NB4 (cell line): ENCODE measurements around the gene HDAC7.

Experiments
- DNase-seq: peaks from one replicate; pipeline ENCODE4 v3.0.0; 2010; ENCODE audit warnings: low read depth
- H3K4me3 ChIP-seq: one replicate; pipeline ENCODE4 v1.5.1; 2011; ENCODE audit warnings: mild to moderate bottlenecking, low read depth, low read length, moderate library complexity
- MYC ChIP-seq: IDR thresholded peaks from 2 replicates; pipeline ENCODE4 v1.6.1; 2011; ENCODE audit warnings: low read depth, low read length
- POLR2A ChIP-seq: IDR thresholded peaks from 2 replicates; pipeline ENCODE4 v1.6.1; 2011; ENCODE audit warnings: mild to moderate bottlenecking; ENCODE audit not compliant: insufficient read length; ENCODE audit errors: extremely low read depth
- TF ChIP-seq, protein P1 (sequence below): IDR thresholded peaks from one replicate; pipeline ENCODE4 v1.5.1; 2012; ENCODE audit warnings: low read depth, low read length
- TF ChIP-seq, protein P2 (sequence below): IDR thresholded peaks from 2 replicates; pipeline ENCODE4 v1.6.1; 2011; ENCODE audit warnings: low read depth, low read length

The HDAC7 gene

DNA sequence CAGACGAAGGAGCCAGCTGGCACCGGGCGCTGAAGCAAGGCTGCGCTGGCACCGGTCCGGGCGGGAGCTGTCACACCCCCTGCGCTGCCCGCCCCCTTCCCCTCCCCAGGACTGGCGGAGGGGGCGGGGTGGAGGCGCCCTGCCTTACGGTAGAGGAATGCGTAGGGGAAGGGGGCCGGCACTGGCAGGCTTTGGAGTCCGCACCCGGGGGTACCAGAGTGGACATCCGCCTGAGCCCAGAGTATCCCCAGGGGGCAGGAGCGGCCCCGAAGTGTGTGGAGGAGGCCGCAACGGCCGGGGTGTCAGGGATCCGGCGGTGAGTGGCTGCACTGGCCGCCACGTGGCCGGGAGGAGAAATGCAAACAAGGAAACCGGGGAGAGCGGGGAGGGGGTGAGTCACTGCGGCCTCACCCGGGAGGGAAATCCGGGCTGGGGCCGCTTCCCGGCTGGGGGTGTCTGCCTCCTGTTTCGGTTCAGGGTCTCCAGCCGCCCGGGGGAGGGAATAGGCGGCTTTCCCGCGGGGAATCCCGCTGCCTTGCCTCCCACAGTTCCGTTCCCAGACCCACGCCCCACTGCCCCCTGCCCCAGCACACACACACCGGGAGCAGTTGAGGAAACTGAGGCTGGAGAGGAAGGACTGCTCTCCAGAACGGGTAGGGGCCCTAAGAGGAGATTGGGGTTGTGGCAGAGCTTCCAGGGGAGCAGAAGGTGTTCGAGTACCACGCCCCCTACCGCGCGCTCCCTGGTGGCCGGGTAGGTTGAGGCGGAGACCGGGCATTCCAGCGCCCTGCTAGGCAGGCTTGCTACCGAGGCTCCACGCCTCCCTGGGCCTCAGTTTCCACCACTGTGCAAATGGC lies 60.6 kb downstream of the HDAC7 start, which contains the start of gene RAPGEF3:
RAPGEF3 (minus strand) TSS at position 47 of the 857 bp plus-strand sequence. CDS start 324 bp downstream, outside the sequence.
- H3K4me3 ChIP-seq = peak within 1 kb of the TSS; percentile 71
- DNase-seq = peak; percentile 95
- TF ChIP-seq POLR2A (peak; percentile 51), MYC (peak; percentile 99)
- TF ChIP-seq, protein P1, sequence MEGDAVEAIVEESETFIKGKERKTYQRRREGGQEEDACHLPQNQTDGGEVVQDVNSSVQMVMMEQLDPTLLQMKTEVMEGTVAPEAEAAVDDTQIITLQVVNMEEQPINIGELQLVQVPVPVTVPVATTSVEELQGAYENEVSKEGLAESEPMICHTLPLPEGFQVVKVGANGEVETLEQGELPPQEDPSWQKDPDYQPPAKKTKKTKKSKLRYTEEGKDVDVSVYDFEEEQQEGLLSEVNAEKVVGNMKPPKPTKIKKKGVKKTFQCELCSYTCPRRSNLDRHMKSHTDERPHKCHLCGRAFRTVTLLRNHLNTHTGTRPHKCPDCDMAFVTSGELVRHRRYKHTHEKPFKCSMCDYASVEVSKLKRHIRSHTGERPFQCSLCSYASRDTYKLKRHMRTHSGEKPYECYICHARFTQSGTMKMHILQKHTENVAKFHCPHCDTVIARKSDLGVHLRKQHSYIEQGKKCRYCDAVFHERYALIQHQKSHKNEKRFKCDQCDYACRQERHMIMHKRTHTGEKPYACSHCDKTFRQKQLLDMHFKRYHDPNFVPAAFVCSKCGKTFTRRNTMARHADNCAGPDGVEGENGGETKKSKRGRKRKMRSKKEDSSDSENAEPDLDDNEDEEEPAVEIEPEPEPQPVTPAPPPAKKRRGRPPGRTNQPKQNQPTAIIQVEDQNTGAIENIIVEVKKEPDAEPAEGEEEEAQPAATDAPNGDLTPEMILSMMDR = peak; percentile 44
- TF ChIP-seq, protein P2, sequence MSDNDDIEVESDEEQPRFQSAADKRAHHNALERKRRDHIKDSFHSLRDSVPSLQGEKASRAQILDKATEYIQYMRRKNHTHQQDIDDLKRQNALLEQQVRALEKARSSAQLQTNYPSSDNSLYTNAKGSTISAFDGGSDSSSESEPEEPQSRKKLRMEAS = peak; percentile 99

DNA sequence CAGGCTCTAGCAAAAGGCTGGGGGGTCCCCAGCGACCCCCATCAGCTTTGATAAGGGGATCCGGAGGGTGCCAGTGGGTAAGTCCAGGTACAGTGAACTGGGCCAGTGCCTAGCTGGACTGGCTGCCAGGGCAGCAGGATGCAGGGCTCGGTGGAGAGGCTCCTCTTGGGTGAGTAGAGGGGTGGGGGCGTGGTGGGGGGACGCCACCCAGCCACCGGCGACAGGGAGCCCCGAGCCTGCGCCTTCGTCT lies 61.2 kb downstream of the HDAC7 start:
- peak overlapping the region; percentile 71 for H3K4me3 ChIP-seq
- DNase-seq = no peak
- TF ChIP-seq, protein P1 = no peak
- TF ChIP-seq, protein P2 = no peak
- no peak for TF ChIP-seq POLR2A
- TF ChIP-seq MYC = no peak

DNA sequence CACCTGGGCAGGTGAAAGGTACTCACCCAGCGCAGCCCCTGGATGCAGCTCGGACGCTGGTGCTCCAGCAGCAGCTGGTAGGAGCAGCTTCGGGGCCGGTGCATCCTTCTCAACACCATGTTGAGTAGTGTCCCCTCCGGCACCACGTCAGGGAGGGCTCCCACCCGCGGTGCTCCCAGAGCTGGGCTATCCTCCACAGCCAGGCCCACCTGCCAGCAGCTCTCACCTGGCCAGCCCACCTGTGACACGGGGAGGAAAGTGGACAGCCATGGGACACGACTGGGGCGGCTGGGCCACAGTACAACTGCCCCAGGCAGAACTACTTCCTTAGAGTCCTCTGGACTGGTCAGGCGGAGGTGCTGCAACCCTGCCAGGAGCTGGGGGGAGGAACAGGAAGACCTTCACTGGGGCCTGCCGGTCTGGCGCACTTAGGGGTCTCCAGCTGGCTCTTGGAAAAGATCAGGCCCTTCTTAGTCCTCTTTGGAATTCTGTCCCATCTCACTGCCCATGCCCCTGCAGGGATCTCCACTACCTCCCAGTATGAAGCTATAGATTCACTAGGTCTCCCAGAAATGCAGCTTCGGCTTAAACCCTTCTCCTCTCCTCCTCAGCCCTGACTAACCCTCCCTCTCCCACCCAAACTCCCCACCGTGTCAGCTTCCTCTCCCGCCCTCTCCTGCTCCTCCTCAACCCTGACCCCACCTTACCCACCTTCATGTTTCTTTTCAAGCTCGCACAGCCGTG lies 61.7 kb downstream of the HDAC7 start:
- H3K4me3 ChIP-seq = peak overlapping the region; percentile 71
- TF ChIP-seq, protein P2 = peak; percentile 35
- no peak for TF ChIP-seq POLR2A
- peak; percentile 59 for TF ChIP-seq MYC
- TF ChIP-seq, protein P1 = no peak
- peak; percentile 77 for DNase-seq

DNA sequence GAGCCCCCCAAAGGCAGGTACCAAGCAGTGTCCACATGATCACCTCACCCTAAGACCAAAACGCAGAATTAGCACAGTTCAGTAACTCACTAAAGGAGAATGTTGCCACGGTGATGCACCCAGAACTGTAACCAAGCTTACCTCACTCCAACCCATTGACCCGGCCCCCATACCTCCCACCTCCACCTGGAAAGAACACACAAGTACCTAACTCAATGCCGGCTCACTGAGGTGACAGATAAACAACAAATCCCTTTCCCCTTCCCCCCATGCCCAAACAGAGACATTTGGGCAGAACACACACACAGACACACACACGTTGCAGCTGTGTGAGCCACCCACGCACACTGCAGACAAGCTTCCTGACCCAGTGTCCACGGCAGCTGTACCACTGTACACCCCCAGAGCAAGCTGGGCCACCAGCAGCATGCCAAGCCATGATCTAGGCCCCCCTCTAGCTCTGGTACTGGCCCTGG lies 62.3 kb downstream of the HDAC7 start:
- no peak for DNase-seq
- TF ChIP-seq, protein P2 = no peak
- TF ChIP-seq, protein P1 = no peak
- TF ChIP-seq POLR2A = no peak
- TF ChIP-seq MYC = no peak
- H3K4me3 ChIP-seq = peak overlapping the region; percentile 71

- H3K4me3 ChIP-seq = peak overlapping the region; percentile 33
- no peak for DNase-seq
- TF ChIP-seq MYC = no peak
- TF ChIP-seq, protein P1 = no peak
- no peak for TF ChIP-seq POLR2A
- TF ChIP-seq, protein P2 = no peak
Observed at GRCh38 chr12:47755655-47756562, 63.8 kb downstream of the HDAC7 start.
